CD4-positive, alpha-beta T cell (primary cell): ENCODE measurements around the gene CHD2. TPM values are rescaled to one million over a fixed set of nuclear protein-coding genes. Genes with fewer than 3 reads are reported as not detected.

Experiments used
- ATAC-seq: fragments of 200-7000 bp; cut with Tn5 transposase; one replicate; pipeline ENCODE4 v1.10.0; 2022; ENCODE audit warnings: mild to moderate bottlenecking; ENCODE audit not compliant: poor library complexity
- CTCF ChIA-PET: fragments of 350-600 bp; sonication (Branson Sonifier 250); formaldehyde crosslinking; loops from one replicate; lab custom pipeline; 2021; ENCODE audit warnings: antibody characterized with exemption, inconsistent platforms; lab: Charles Lee
- POLR2A ChIA-PET: fragments of 350-600 bp; sonication (Branson Sonifier 250); formaldehyde crosslinking; loops from one replicate; lab custom pipeline; 2021; ENCODE audit warnings: antibody characterized with exemption, inconsistent platforms; lab: Charles Lee
- DNase-seq, 14 experiments: peaks; one replicate each; pipeline ENCODE4 v3.0.0-alpha.2; 2013 to 2020; ENCODE audit warnings: mixed read lengths in 2 of 14
- H3K27ac ChIP-seq, 2 donors: one replicate each; pipeline versions ENCODE4 v1.5.1 to v1.7.0; 2013; ENCODE audit warnings: low read length in 2 of 2, low read depth in 1 of 2, mild to moderate bottlenecking in 1 of 2
- H3K27me3 ChIP-seq, 2 experiments: 1 replicate in 1 of 2; 2 replicates in 1 of 2; pipeline versions ENCODE4 v1.6.1 to v1.7.0; 2013; ENCODE audit warnings: low read length in 2 of 2, control low read depth in 1 of 2, mild to moderate bottlenecking in 1 of 2, moderate library complexity in 1 of 2; ENCODE audit not compliant: insufficient read depth in 2 of 2, control insufficient read depth in 1 of 2
- H3K36me3 ChIP-seq: one replicate; pipeline ENCODE4 v1.6.1; 2013; ENCODE audit warnings: low read length, control low read depth; ENCODE audit not compliant: insufficient read depth
- H3K4me1 ChIP-seq: one replicate; pipeline ENCODE4 v1.6.1; 2013; ENCODE audit warnings: low read length, control low read depth; ENCODE audit not compliant: insufficient read depth
- H3K4me3 ChIP-seq: one replicate; pipeline ENCODE4 v1.5.1; 2013; ENCODE audit warnings: mild to moderate bottlenecking, low read length, moderate library complexity
- H3K9me3 ChIP-seq, 2 experiments: 1 replicate in 1 of 2; 2 replicates in 1 of 2; pipeline versions ENCODE4 v1.6.1 to v1.7.0; 2013; ENCODE audit warnings: low read length in 2 of 2, mild to moderate bottlenecking in 2 of 2, control low read depth in 1 of 2, moderate library complexity in 1 of 2; ENCODE audit not compliant: control insufficient read depth in 1 of 2, insufficient read depth in 1 of 2
- H3K27ac Mint-ChIP-seq: one replicate; pipeline ENCODE4 v1.8.0; 2020; ENCODE audit warnings: mixed read lengths
- H3K27me3 Mint-ChIP-seq: one replicate; pipeline ENCODE4 v1.8.0; 2021; ENCODE audit warnings: mixed read lengths
- H3K36me3 Mint-ChIP-seq: one replicate; pipeline ENCODE4 v1.8.0; 2021; ENCODE audit warnings: low read depth, mixed read lengths
- H3K4me1 Mint-ChIP-seq: one replicate; pipeline ENCODE4 v1.8.0; 2021; ENCODE audit warnings: low read depth, mixed read lengths
- H3K4me3 Mint-ChIP-seq: one replicate; pipeline ENCODE4 v1.8.0; 2020; ENCODE audit warnings: mild to moderate bottlenecking, mixed read lengths
- H3K9me3 Mint-ChIP-seq: one replicate; pipeline ENCODE4 v1.8.0; 2020; ENCODE audit warnings: mixed read lengths
- CTCF ChIP-seq: fragments of 200-600 bp; IDR thresholded peaks from one replicate; pipeline ENCODE4 v1.8.0; 2022; ENCODE audit warnings: antibody characterized with exemption, mild to moderate bottlenecking
- intact Hi-C, 2 experiments: fragments of 100-400 bp; cut with DNase I in 1 of 2; cut with micrococcal nuclease in 1 of 2; formaldehyde crosslinking; loops; one replicate each; pipeline versions ENCODE4 v1.15.1 to v1.9.0; 2023 to 2025; cut with DNase I, micrococcal nuclease
- total RNA-seq, 174 experiments: library from RNA in 2 of 174; stranded (reverse) in 2 of 174; gene quantifications; one replicate each; pipeline ENCODE4 v1.2.3 and lab custom pipeline; 2021 to 2026

Gene CHD2
- total RNA-seq, 2 experiments from 2014 or later, result 615 to 660 TPM

GRCh38 chr15:92990031-92990430 lies 89.9 kb downstream of the CHD2 start:
- Mint-ChIP-seq H3K4me1 (peaks cover 42% of the 10 kb centered on the region), H3K36me3 (peaks cover 95% of the 10 kb centered on the region), H3K27me3 (no peaks in the 10 kb centered on the region), H3K27ac (peak overlapping the region; percentile 7), H3K4me3 (no peak overlapping the region), H3K9me3 (no peaks in the 10 kb centered on the region)
- no peak for TF ChIP-seq CTCF
- Histone ChIP-seq H3K27ac (no peak overlapping the region), H3K36me3 (peaks cover 98% of the 10 kb centered on the region), H3K9me3 (no peaks in the 10 kb centered on the region), H3K4me3 (no peak overlapping the region), H3K4me1 (peaks cover 7% of the 10 kb centered on the region), H3K27me3 (no peaks in the 10 kb centered on the region)
- ChIA-PET POLR2A (no interaction called here), CTCF (interaction anchor here (2.0 to 2.2 kb wide), 2 partner anchors 10 to 11 kb away, joined by 5 read pairs; no protein-coding TSS in a partner anchor)
- ATAC-seq (no peak), DNase-seq (no peak)
- intact Hi-C loops, result loop anchor here (5.0 to 10.0 kb wide), 2 partner anchors 33 to 195 kb away; no protein-coding TSS in a partner anchor

- POLR2A ChIA-PET, result no interaction called here
- no peaks in the 10 kb centered on the region for H3K9me3 Mint-ChIP-seq
- H3K27ac ChIP-seq, result no peak overlapping the region
- peaks cover 60% of the 10 kb centered on the region for H3K4me1 Mint-ChIP-seq
- DNase-seq, result no peak
- no peaks in the 10 kb centered on the region for H3K27me3 Mint-ChIP-seq
- ATAC-seq, result no peak
- peaks cover 96% of the 10 kb centered on the region for H3K36me3 ChIP-seq
- H3K4me3 ChIP-seq, result no peak overlapping the region
- no peaks in the 10 kb centered on the region for H3K27me3 ChIP-seq
- peaks cover 4% of the 10 kb centered on the region for H3K4me1 ChIP-seq
- H3K9me3 ChIP-seq, result no peaks in the 10 kb centered on the region
- intact Hi-C loops, result loop anchor here (5.0 to 10.0 kb wide), 2 partner anchors 35 to 198 kb away; no protein-coding TSS in a partner anchor
- no peak for TF ChIP-seq CTCF
- H3K36me3 Mint-ChIP-seq, result peaks cover 96% of the 10 kb centered on the region
- no peak overlapping the region for H3K4me3 Mint-ChIP-seq
- H3K27ac Mint-ChIP-seq, result peak overlapping the region; percentile 60
- CTCF ChIA-PET, result interaction anchor here (0.8 kb wide), 1 partner anchor 37 kb away, joined by 3 read pairs; no protein-coding TSS in a partner anchor
Observed at GRCh38 chr15:92992720-92993119, 92.6 kb downstream of the CHD2 start.

GRCh38 chr15:92997821-92998220 lies 97.7 kb downstream of the CHD2 start:
- peak overlapping the region; percentile 47 for H3K27ac Mint-ChIP-seq
- intact Hi-C loops, result loop anchor here in 1 of 2 experiments (10.0 kb wide), 1 partner anchor 203 kb away; no protein-coding TSS in a partner anchor
- no peaks in the 10 kb centered on the region for H3K9me3 Mint-ChIP-seq
- CTCF ChIA-PET, result interaction anchor here (1.4 kb wide), 1 partner anchor 18 kb away, joined by 3 read pairs; no protein-coding TSS in a partner anchor
- ATAC-seq, result no peak
- peaks cover 7% of the 10 kb centered on the region for H3K4me1 ChIP-seq
- peaks cover 97% of the 10 kb centered on the region for H3K36me3 Mint-ChIP-seq
- H3K27me3 ChIP-seq, result no peaks in the 10 kb centered on the region
- no peak overlapping the region for H3K27ac ChIP-seq
- no peaks in the 10 kb centered on the region for H3K27me3 Mint-ChIP-seq
- H3K9me3 ChIP-seq, result no peaks in the 10 kb centered on the region
- H3K4me3 ChIP-seq, result no peak overlapping the region
- POLR2A ChIA-PET, result interaction anchor here (0.6 to 1.0 kb wide), 2 partner anchors 61 to 76 kb away, joined by 3 read pairs; no protein-coding TSS in a partner anchor
- peaks cover 95% of the 10 kb centered on the region for H3K36me3 ChIP-seq
- no peak overlapping the region for H3K4me3 Mint-ChIP-seq
- peaks cover 41% of the 10 kb centered on the region for H3K4me1 Mint-ChIP-seq
- DNase-seq, result no peak
- TF ChIP-seq CTCF, result no peak
